COR-L47 (cell line): ENCODE measurements around the gene LRRTM3.
A peak's percentile ranks its signal among the peaks of the same experiment; 100 is the strongest.

Experiments used
- DNase-seq: peaks from one replicate; lab custom pipeline; 2025; lab: John Stamatoyannopoulos, UW

The LRRTM3 gene

DNA sequence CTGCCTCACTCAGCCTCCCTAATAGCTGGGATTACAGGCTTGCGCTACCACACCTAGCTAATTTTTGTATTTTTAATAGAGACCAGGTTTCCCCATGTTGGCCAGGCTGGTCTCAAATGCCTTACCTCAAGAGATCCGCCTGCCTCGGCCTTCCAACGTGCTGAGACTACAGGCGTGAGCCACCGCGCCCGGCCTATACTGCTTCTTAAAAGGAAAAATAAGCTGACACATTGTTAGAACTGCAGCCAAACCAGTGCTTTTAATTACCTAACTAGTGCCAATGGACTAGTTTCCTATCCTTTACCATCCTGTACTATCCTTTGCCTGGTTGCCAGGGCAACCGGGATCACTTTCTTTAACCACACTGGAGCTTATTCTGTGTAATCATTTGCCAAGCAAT, 108.0 kb downstream of the LRRTM3 start:
- no peak for DNase-seq

DNA sequence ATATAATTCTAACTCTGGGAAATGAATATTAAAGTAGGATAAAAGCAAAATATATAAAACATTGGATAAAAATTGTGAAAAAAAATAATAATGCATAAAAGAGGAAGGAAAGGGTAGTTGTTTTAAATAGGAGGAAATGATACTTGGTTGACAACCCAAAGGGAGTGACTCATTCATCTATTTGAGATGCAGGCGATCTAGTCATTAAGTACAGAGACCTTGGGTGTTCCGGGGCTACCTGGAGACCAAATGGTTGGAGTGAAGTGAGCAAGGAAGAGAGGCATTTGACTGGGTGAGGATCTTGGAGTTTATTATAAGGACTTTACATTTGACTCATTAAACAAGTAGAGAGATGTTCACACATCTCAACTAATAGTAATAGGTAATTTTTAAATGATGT, 111.0 kb downstream of the LRRTM3 start:
- DNase-seq, result no peak

DNA sequence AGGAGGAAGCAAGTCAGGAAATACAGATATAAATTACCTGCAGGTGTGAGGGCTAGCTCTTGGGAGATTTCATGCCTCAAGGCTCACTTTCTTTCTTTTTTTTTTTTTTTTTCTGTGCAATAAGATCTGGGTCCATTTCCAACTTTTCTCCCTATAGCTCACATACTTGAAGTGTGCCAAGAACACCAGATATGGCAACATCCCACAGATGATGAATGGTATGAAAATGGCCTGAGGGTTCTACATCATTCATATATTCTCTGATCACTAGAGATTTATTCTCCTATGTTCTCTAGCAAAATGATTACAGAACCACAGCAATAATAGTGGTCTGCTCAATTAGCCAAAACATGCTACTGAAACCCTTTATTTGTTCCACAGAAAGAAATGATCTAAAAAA, 117.2 kb downstream of the LRRTM3 start:
- DNase-seq, result no peak

DNA sequence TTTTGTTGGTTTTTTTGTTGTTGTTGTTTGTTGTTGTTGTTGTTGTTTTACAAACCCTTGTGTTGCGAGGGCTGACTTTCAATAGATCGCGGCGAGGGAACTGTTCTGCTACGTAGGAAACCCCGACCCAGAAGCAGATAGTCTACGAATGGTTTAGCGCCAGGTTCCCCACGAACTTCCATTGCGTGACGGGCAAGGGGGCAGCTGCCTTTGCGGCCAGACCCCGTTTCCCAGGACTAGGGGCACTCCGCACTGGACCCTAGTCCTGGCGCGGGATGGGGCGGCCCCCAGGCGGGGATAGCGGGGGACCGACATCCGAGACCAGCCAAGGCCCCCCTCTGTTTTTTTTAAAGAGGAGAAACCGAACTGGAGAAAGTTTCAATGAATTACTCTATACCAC, 119.6 kb downstream of the LRRTM3 start:
- no peak for DNase-seq

DNA sequence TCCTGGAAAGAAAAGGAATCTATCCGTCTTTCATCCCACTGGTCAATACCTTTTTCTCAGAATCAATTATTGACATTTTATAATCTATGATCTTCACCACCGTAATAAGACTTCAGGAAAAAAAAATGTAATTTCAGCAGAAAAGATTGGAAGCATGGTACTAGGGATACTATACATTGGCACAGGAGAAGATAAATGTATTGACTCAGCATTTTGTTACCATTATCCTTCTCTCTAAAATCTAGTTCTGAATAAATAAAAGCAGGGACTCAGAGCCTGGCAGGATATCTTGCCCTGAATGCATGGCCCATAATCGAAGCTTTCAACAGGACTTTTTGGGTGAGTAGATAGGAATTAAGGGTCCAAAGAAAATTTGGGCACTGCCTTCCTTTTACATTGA, 120.7 kb downstream of the LRRTM3 start:
- no peak for DNase-seq

DNA sequence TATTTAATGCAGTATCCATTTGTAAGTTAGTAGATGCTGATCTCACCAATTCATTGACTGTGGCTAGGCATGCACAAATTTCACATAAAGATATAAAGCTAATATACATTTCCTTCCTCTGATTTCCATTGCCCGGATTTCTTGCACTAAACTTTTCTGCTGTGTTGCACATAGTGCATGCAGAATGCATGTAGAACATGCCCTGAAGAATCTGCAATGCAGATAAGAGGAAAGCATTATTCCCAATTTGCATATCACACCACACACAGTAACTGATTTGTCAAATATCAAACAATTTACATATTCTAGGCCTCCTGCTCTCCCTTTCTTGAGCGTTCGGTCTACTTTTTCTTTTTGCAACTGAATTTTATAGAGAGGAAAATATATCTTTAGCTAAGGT, 124.2 kb downstream of the LRRTM3 start:
- no peak for DNase-seq

DNA sequence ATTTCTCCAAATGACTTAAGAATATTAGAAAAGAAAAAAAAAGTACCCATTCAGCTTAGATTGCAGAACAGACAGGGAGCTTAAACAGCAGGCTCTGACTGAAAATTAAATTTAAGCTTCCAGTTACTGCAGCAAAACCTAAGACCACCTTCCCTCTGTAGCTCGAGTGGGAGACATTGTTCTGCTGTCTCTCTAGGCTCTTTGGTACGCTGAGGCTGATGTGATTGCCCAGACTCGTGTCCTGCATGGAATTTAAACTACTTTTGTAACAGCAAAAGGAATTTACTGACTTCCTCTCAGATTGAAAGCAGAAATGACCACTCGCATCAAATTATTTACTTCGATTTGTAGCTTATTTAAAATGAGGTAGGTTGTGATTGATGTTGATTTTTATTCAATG, 124.6 kb downstream of the LRRTM3 start:
- DNase-seq, result no peak

DNA sequence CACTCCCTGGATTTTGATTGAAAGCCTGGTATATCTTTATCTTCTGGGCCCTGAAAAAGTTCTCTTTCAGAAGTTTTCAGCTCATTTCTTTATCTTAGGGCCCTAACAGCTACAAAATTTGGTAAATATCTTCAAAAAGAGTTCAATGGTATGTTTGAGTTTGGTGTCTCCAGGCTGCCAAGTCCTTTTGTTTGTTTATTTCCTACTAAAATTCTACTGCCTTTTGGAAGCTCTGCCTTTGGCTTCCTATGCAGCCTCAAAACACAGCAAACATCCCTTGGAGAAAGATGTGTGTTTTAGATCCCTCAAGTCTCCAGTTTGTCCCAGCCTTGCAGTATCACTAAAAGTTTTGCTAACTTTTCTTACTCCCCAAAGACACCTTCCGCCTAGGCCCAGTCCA, 146.8 kb downstream of the LRRTM3 start:
- DNase-seq, result no peak

DNA sequence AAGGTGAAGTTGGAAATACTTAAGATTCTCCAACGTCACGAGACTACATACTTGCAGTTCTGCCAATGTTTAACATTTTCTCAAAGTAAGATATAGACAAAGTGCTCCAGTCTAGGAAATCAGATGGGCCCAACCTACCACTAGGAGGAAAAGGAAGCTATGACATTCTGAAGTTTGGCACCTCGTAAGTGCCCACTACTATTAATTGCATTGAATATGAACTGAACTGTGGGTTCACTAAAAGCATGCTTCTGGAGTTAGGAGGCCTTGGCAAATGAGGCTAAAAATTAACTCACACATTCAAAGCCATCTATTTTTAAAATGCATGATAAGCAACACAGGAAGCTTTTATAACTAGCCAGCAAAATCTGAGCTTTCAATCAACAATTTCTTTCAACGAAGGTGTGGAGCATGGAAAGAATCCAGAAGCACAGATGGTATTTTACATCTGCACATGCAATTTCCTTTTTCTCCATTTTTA, 149.7 kb downstream of the LRRTM3 start:
- DNase-seq, result no peak

DNA sequence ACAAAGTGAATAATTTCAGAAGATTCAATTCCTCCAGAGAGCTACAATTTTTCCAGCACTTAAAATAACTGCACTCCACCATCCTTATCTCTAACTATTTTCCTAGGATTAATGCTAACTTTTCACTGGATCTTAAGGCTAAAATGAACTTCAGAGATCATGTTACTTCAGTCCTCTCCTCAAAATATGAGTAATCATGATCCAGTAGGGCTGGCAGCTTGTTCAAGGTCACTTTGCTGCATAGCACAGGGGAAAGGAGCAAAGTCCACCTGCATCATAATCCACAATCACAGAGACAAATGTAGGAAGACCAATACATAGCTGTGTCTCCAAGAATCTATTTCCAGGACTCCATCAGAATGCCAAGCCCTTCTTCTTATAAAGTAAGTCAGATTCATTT, 150.3 kb downstream of the LRRTM3 start:
- DNase-seq, result no peak

DNA sequence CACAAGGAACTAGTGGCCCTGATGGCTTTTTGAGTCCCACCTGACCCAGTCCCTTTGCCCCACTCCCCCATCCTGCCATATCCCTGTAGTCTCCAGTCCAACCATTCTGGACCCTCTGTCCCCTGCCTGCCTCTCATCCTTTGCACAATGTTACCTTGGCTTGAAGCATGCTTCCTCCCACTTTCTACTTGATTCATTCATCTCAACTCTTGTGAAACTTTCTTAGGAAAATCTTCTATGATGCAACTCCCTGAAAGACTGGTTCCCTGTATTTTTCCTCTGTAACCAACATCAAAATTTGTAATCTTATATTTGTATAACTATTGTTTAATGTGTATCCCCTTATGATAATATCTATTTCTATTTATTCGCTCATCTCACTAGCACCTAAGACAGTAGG, 151.5 kb downstream of the LRRTM3 start:
- DNase-seq, result no peak

DNA sequence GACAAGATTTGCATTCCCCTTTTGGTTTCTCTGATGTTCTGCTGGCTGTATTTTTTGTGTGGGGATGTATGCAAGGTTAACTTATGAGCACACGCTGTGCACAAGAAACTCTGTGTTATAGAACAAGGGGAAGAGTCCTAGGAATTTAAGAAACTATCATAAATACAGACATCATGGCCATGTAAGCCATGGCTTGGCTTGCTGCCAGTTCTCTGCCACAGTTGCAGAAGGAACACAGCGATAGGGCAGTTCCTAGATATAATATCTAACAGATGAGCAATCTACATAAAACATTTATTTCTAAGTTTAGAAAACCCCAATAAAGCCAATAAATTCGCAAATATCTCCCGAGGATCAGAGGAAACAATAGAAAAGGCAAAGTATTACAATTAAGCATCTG, 153.3 kb downstream of the LRRTM3 start:
- DNase-seq, result no peak

DNA sequence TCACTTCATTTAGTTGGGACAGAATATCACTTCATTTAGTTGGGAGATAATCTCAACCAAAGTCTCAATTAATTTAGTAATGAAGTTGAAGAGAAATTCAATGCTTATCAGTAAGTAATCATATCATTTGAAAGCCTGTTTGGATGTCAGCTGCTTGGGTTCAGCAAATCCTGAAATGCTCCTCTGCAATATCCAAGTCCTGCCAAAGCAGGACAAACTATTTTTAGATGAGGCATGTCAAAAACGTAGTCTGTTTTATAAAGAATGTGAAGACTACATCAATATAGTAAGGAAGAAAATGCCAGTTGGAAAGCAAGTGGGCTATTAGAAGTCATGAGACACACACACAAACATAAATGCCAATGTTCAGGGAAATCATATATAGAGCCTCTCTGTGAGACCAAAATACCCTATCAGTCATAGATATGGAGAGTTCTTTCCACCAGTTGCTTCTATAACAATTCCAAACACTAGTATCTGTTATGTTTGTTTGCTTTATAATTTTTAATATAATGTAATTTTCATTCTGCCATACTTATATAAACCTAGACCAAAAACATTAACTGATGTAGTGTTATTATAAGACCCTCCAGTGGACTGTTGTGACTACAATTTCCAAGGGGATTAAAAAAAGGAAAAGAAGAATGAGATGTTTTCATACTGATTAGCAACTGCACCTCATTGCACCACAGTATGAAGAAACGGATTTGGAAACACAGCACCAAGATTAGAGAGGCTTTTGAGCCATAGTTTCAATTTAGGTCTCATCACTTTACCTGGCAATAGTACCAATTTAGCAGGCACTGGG, 160.7 kb downstream of the LRRTM3 start:
- DNase-seq, result no peak

DNA sequence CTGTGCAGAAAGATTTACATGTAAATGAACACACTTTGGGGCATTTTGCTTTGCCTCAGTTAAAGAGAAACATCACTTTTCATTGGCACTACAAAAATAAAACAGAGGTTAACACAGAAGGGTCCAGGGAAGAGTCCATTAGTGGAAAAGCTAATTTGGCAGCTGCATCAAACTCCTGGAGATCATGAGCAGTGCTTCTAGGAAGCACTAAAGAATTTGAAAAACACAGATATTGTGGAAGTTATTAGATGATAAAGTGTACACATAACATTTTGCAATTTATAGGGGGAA, 161.2 kb downstream of the LRRTM3 start:
- no peak for DNase-seq

DNA sequence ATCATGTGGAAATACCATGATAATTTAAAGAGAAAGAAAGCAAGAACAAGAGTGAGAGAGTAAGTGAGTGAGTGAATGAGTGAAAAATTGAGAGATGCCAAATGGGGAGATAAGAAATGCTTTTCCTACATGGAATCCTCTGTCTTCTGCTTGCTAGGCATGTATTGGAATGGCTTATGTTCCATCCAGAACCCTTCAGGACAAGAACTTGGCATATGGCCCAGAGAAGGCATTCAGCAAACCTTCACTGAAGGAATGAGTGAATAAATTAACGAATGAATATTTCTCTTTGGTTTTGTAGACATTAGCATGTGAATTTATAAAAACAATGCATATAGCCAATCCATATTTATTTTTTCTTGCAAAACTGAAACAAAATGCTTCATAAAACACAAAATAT, 162.2 kb downstream of the LRRTM3 start:
- no peak for DNase-seq

DNA sequence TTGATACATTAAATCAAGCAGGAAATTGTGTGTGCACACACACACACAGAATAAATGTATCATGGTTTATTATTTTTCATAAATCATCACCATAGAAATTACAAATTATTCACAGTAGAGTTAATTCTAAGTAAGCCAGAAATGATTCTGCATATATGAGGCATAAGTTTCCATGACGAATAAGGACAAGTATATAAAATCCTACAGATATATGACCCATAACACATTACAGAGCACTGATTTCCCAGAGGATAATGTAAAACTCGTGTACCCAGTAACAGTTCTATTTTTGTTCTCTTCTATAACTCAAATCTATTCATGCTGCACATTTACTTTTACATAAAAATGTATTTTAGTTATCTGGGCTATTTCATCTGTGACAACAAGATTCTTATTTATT, 169.7 kb downstream of the LRRTM3 start:
- no peak for DNase-seq

DNA sequence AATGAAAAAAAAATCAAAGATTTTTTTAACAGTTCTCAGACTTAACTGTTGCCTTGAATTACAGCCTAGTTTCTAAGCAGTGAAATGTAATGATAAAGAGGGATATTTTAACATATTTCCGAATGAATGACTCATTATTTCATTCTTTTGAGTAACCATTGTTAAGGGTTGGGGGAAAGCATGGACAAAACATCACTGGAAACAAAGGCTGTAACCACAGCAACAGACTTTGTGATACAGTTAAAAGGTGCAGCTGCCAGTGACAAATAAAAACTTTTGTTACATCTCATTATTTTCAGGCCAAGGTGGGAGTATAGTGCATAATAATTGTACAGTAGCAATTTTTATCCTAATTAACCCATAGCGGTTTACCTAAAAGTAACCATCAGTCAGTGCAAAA, 172.6 kb downstream of the LRRTM3 start:
- peak; percentile 70 for DNase-seq

DNA sequence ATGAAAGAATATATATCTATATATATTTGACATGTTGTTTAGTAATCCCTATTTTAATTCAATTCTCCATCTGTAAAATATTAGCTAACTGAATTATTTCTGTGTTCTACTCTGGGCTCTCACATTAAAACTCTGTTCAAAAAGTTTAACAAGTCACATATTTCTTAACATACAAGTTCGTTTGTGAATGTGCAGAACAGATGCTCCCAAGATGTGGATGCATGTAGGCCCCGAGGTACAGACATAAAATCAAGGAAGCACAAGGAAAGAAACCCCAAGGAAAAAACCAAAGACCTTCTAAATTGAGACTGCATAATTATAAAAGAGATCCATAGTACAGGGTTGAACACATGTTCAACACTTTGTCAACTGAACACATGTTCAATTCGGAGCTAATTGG, 175.1 kb downstream of the LRRTM3 start:
- no peak for DNase-seq

DNA sequence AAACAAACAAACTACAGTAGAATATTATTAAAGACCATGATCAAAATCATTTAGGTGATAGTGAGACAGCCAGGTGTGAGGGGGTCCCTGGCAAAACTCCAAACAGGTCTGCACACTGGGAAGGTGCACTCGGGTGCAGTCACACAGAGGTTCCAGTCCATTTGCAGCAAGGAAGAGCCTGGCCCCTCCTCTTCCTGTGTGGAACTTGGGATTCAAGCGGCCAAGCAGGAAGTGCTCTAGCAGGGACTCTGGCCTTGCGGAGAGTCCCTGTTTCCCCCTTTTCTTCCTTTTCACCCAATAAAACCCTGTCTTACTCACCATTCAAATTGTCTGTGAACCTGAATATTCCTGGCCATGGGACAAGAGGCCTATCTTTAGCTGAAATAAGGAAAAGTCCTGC, 181.8 kb downstream of the LRRTM3 start:
- DNase-seq, result no peak

DNA sequence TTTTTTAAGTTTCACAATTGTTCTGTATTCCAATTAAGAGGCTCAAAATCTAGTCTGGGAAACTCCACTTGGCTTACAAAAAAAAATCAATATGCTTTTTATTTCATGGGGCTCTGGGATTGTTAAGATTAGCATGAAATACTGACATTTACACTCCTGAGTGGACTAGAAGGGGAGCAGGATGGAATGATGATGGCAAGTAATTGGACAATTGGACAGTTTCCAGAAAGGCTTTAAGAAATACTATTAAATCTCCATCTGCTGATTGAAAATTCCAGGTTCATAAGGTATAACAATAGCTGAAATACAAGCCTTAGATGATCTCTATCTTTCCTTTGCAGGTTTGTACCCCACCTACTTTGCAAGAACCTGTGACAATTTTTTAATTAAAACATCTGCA, 184.4 kb downstream of the LRRTM3 start:
- peak; percentile 75 for DNase-seq

DNA sequence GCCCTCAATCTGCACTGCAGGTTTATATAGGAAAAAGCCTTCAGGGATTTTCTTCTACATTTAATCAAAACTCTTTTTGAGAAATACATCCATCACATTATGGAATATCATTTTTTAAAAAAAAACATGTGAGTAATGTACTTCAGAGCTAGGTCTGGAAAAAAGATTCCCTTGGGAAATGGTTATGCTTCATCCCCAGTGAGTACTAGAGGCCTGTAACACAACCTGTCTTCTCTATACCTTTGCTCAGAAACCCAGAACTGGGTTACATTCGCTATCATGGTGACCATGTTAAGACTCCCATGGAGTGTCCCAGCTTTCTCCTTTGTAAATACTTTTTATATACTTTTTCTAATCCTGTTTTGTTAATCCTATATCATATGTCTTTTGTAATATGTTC, 186.9 kb downstream of the LRRTM3 start:
- no peak for DNase-seq

DNA sequence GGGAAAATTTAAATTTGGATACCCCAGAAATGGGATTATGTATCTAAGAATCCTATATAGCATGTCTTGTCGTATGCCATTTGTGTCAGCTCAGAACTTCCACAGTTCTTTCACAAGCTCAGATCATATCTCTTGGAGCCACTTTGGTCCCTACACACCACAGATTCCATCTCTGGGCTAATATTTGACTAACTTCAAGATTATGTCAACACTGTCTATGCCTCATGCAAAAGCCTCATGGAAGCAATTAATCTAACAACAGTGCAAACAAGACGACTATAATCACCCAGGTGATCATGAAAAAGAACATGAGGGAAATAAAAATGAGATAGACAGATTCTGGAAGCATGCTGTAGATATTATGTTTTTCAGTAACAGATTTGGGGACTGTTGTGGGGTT, 189.1 kb downstream of the LRRTM3 start:
- DNase-seq, result peak; percentile 69

DNA sequence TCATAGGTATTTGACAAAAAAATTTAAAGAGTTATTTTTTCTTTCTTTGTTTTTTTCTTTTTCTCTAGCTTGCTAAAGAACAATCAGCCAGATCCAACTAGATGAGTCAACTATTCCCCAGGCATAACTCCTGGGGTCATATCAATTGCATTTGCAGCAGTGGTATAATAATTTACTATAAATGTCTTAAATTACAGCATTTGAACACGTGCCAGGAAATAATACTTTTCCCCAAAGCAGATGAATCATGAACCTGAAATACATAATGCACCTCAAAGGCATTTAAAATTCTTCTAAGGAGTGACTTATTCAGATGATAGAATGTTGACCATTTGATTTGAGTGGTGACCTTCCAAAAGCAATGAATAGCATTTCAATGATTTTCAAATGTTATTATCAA, 190.1 kb downstream of the LRRTM3 start:
- DNase-seq, result peak; percentile 23

DNA sequence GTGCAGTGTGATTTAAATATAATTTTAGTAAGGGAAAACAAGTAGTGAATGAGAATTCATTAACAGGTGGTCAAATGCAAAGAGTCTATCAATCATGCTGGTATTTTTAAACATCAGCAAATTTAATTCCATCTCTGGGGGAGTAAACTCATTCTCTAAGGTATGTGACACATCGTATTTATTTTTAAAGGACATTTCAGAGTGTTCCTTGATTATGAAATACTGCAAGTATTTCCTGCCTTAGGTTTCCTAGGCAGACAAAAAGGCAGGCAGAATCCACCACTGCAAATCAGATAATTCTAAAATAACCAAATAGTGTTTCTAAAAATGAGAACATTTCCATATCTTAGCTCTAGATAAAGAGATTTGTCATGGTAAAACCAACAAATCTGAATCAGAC, 193.8 kb downstream of the LRRTM3 start:
- no peak for DNase-seq

DNA sequence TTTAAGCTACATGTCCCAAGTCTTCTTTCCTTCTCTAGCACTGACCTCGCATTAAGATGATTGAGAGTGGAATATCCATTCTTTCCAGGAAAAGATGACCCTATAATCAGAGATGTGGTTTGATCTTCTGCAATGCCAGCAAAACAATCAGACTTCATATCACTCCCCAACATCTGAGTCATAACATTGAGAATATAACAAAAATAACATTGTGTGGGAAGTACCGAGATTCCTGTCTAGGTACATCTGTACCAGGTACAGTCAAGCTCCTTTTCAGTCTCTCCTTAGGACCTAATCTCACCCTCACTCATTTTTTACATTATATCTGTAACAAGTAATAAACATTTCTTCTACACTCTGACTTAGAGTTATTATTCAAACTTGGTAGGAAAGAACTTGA, 201.6 kb downstream of the LRRTM3 start:
- DNase-seq, result no peak
